ENCODE results near the gene NSL1. TPM values are rescaled to one million over a fixed set of nuclear protein-coding genes. Genes with fewer than 3 reads are reported as not detected.

NSL1 gene
- polyA plus RNA-seq, 1 donor (not counting 4 experiments of a cell fraction or from before 2014, with no cell fraction given), result 25.5 TPM

- peaks cover 4% of the 10 kb centered on the region for H3K27me3 ChIP-seq (ENCODE audit: control insufficient read depth, extremely low read depth, insufficient read depth, low read length)
- FAIRE-seq, result no peak
- H3K36me3 ChIP-seq (ENCODE audit: control insufficient read depth in 2 of 2, extremely low read depth in 1 of 2, insufficient read depth in 2 of 2, low read length in 2 of 2), result no peaks in the 10 kb centered on the region
- no peaks in the 10 kb centered on the region for H3K9me3 ChIP-seq (ENCODE audit: control insufficient read depth, low read depth, low read length)
- H3K4me1 ChIP-seq (ENCODE audit: control insufficient read depth, extremely low read depth, insufficient read depth, low read length), result no peaks in the 10 kb centered on the region
- H2AFZ ChIP-seq (ENCODE audit: control insufficient read depth, low read length), result no peak overlapping the region
- H3K9ac ChIP-seq (ENCODE audit: control insufficient read depth, extremely low read depth, insufficient read depth, low read length), result no peak overlapping the region
- H3K79me2 ChIP-seq (ENCODE audit: control insufficient read depth, insufficient read depth, low read length), result no peaks in the 10 kb centered on the region
- dilution Hi-C loops (cut with MboI; ENCODE audit: extremely low pct_ligation_motif_present, low sequenced_read_pairs), result no loop called here
- no peak overlapping the region for H3K4me2 ChIP-seq (ENCODE audit: control insufficient read depth, extremely low read depth, insufficient read depth, low read depth, low read length)
- no peak overlapping the region for H3K4me3 ChIP-seq (ENCODE audit: control insufficient read depth in 2 of 3, extremely low read depth in 1 of 3, insufficient read depth in 2 of 3, low read depth in 1 of 3, low read length in 3 of 3)
- TF ChIP-seq CTCF (optimal IDR thresholded peaks at IDR 0.05 in 1 of 3, IDR thresholded peaks at IDR 0.05 in 1 of 3, conservative IDR thresholded peaks at IDR 0.05 in 1 of 3; ENCODE audit: extremely low read depth in 1 of 3, insufficient read depth in 2 of 3, low read length in 3 of 3), result no peak
- TF ChIP-seq EZH2 (IDR thresholded peaks at IDR 0.05; ENCODE audit: low read length), result no peak
- H4K20me1 ChIP-seq (ENCODE audit: control insufficient read depth, extremely low read depth, insufficient read depth, low read length), result no peaks in the 10 kb centered on the region
- no peaks in the 10 kb centered on the region for H3K9me1 ChIP-seq (ENCODE audit: control insufficient read depth, extremely low read depth, insufficient read depth, low read length)
- no peak overlapping the region for H3K27ac ChIP-seq (ENCODE audit: control insufficient read depth, insufficient read depth, low read length)
- no peak for DNase-seq (ENCODE audit: low read depth, low spot score)
Observed at GRCh38 chr1:212710566-212710965, 81.0 kb downstream of the NSL1 start.

GRCh38 chr1:212703991-212704564 lies 87.5 kb downstream of the NSL1 start:
- H3K36me3 ChIP-seq (ENCODE audit: control insufficient read depth in 2 of 2, extremely low read depth in 1 of 2, insufficient read depth in 2 of 2, low read length in 2 of 2), result no peaks in the 10 kb centered on the region
- no peak for FAIRE-seq
- no peak overlapping the region for H2AFZ ChIP-seq (ENCODE audit: control insufficient read depth, low read length)
- no peaks in the 10 kb centered on the region for H3K9me1 ChIP-seq (ENCODE audit: control insufficient read depth, extremely low read depth, insufficient read depth, low read length)
- no peak for DNase-seq (ENCODE audit: low read depth, low spot score)
- dilution Hi-C loops (cut with MboI; ENCODE audit: extremely low pct_ligation_motif_present, low sequenced_read_pairs), result no loop called here
- no peaks in the 10 kb centered on the region for H3K79me2 ChIP-seq (ENCODE audit: control insufficient read depth, insufficient read depth, low read length)
- no peaks in the 10 kb centered on the region for H4K20me1 ChIP-seq (ENCODE audit: control insufficient read depth, extremely low read depth, insufficient read depth, low read length)
- no peak overlapping the region for H3K4me2 ChIP-seq (ENCODE audit: control insufficient read depth, extremely low read depth, insufficient read depth, low read depth, low read length)
- TF ChIP-seq CTCF (optimal IDR thresholded peaks at IDR 0.05 in 1 of 3, IDR thresholded peaks at IDR 0.05 in 1 of 3, conservative IDR thresholded peaks at IDR 0.05 in 1 of 3; ENCODE audit: extremely low read depth in 1 of 3, insufficient read depth in 2 of 3, low read length in 3 of 3) (no peak), EZH2 (IDR thresholded peaks at IDR 0.05; ENCODE audit: low read length) (no peak)
- H3K27me3 ChIP-seq (ENCODE audit: control insufficient read depth, extremely low read depth, insufficient read depth, low read length), result peaks cover 40% of the 10 kb centered on the region
- H3K4me1 ChIP-seq (ENCODE audit: control insufficient read depth, extremely low read depth, insufficient read depth, low read length), result peaks cover 3% of the 10 kb centered on the region
- H3K9me3 ChIP-seq (ENCODE audit: control insufficient read depth, low read depth, low read length), result no peaks in the 10 kb centered on the region
- no peak overlapping the region for H3K4me3 ChIP-seq (ENCODE audit: control insufficient read depth in 2 of 3, extremely low read depth in 1 of 3, insufficient read depth in 2 of 3, low read depth in 1 of 3, low read length in 3 of 3)
- H3K9ac ChIP-seq (ENCODE audit: control insufficient read depth, extremely low read depth, insufficient read depth, low read length), result no peak overlapping the region
- no peak overlapping the region for H3K27ac ChIP-seq (ENCODE audit: control insufficient read depth, insufficient read depth, low read length)

All from keratinocyte (primary cell).